GM18505 (cell line): ENCODE data around the gene GRK1.

Experiments
- ATAC-seq: cut with Tn5 transposase; IDR thresholded peaks from one replicate; pipeline ENCODE4 v1.9.1; 2021; ENCODE audit not compliant: unreplicated experiment
- POLR2A ChIP-seq: IDR thresholded peaks from 4 replicates; pipeline ENCODE4 v1.6.1; 2011; ENCODE audit warnings: borderline replicate concordance; ENCODE audit not compliant: insufficient read depth, insufficient read length; ENCODE audit errors: extremely low read depth

The GRK1 gene

GRCh38 chr13:113730258-113730691 lies 63.3 kb downstream of the GRK1 start:
- ATAC-seq, result no peak

GRCh38 chr13:113730831-113731191 lies 63.8 kb downstream of the GRK1 start:
- TF ChIP-seq POLR2A, result no peak
- no peak for ATAC-seq

More at GRCh38 chr13:113730258-113730691, 63.3 kb downstream of the GRK1 start:
- no peak for TF ChIP-seq POLR2A

- TF ChIP-seq POLR2A, result no peak
Measured at GRCh38 chr13:113731192-113732175, 64.5 kb downstream of the GRK1 start.

GRCh38 chr13:113732176-113732960 lies 65.3 kb downstream of the GRK1 start:
- no peak for ATAC-seq
- no peak for TF ChIP-seq POLR2A

More at GRCh38 chr13:113731192-113732175, 64.5 kb downstream of the GRK1 start:
- ATAC-seq, result no peak

- no peak for TF ChIP-seq POLR2A
- no peak for ATAC-seq
Measured at GRCh38 chr13:113732961-113733950, 66.2 kb downstream of the GRK1 start.

- ATAC-seq, result no peak
- TF ChIP-seq POLR2A, result no peak
Measured at GRCh38 chr13:113734099-113734825, 67.2 kb downstream of the GRK1 start.

GRCh38 chr13:113734826-113735125 lies 67.8 kb downstream of the GRK1 start:
- no peak for ATAC-seq
- no peak for TF ChIP-seq POLR2A

GRCh38 chr13:113735194-113735593 lies 68.2 kb downstream of the GRK1 start:
- ATAC-seq, result no peak
- no peak for TF ChIP-seq POLR2A

GRCh38 chr13:113735750-113736149 lies 68.7 kb downstream of the GRK1 start:
- no peak for TF ChIP-seq POLR2A
- ATAC-seq, result no peak

GRCh38 chr13:113736258-113736731 lies 69.3 kb downstream of the GRK1 start:
- no peak for ATAC-seq
- TF ChIP-seq POLR2A, result no peak

- no peak for TF ChIP-seq POLR2A
- no peak for ATAC-seq
Measured at GRCh38 chr13:113737803-113738202, 70.8 kb downstream of the GRK1 start.
